ENCODE results near the gene VRK1. TPM values are rescaled to one million over a fixed set of nuclear protein-coding genes. Genes with fewer than 3 reads are reported as not detected.

The VRK1 gene
- total RNA-seq, 2 experiments from 2014 or later = 97.5 to 97.9 TPM

DNA sequence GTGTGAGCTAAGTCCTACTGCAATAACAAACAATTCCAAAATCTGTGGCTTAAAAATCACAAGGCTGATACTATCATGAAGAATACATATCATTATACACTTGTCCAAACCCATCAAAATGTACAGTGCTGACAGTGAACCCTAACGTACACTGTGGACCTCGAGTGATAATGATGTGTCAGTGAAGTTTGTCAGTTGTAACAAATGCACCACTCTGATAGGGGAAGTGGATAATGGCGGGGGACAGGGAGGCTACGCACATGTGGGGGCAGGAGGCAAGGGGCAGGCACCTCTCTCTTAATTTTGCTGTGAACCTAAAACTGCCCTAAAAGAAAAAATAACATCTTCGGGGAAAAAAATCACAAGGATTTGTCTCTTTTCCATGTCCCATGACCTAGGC is 100.0 kb downstream of the VRK1 start:
- no peaks in the 10 kb centered on the region for H3K9me2 ChIP-seq (ENCODE audit: insufficient read depth, low read length)
- H3K36me3 ChIP-seq (ENCODE audit: insufficient read depth, low read length) = no peaks in the 10 kb centered on the region
- H3K27ac ChIP-seq (ENCODE audit: low read depth, low read length, poor library complexity, severe bottlenecking) = no peak overlapping the region
- H4K20me1 ChIP-seq (ENCODE audit: insufficient read depth, low read length) = no peaks in the 10 kb centered on the region
- no peak for DNase-seq (ENCODE audit: low spot score)
- ChIA-PET POLR2A (interaction anchor here (0.7 kb wide), 1 partner anchor 24 kb away, joined by 4 read pairs; no protein-coding TSS in a partner anchor), CTCF (ENCODE audit: unreplicated experiment) (no interaction called here)
- intact Hi-C loops (cut with micrococcal nuclease; ENCODE audit: unreplicated experiment) = no loop called here
- no peaks in the 10 kb centered on the region for H3K79me2 ChIP-seq (ENCODE audit: insufficient read depth, low read depth, low read length)
- H2AFZ ChIP-seq (ENCODE audit: low read length) = no peak overlapping the region
- TF ChIP-seq, protein P1, sequence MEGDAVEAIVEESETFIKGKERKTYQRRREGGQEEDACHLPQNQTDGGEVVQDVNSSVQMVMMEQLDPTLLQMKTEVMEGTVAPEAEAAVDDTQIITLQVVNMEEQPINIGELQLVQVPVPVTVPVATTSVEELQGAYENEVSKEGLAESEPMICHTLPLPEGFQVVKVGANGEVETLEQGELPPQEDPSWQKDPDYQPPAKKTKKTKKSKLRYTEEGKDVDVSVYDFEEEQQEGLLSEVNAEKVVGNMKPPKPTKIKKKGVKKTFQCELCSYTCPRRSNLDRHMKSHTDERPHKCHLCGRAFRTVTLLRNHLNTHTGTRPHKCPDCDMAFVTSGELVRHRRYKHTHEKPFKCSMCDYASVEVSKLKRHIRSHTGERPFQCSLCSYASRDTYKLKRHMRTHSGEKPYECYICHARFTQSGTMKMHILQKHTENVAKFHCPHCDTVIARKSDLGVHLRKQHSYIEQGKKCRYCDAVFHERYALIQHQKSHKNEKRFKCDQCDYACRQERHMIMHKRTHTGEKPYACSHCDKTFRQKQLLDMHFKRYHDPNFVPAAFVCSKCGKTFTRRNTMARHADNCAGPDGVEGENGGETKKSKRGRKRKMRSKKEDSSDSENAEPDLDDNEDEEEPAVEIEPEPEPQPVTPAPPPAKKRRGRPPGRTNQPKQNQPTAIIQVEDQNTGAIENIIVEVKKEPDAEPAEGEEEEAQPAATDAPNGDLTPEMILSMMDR (conservative IDR thresholded peaks at IDR 0.05; ENCODE audit: low read length) = no peak
- H3K9me3 ChIP-seq (ENCODE audit: low read length) = no peaks in the 10 kb centered on the region
- H3K4me1 ChIP-seq (ENCODE audit: insufficient read depth, low read length, poor library complexity, severe bottlenecking) = peaks cover 18% of the 10 kb centered on the region
- no peak overlapping the region for H3K4me2 ChIP-seq (ENCODE audit: low read length)
- no TSS peak for BruUV-seq (replicated peaks)
- H3K4me3 ChIP-seq (ENCODE audit: low read depth, low read length, poor library complexity, severe bottlenecking) = no peak overlapping the region

DNA sequence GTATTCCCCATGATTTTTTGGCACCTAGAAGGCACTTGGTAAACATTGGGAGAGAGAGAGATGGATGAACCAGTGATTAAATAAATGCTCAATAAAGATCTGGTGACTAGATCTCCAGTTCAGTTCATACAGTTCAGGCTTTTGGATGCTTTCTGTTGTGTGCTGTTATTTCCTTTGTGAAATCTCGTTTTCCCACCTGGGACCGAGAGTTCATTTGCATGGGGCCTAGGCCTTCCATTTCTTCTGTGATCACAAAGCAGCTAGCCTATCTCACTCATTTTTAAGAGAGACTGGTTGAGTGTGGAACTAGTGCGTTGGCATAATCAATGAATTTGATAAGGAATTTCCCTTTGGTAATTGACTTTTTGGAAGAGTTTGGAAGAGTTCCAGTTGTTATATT is 104.0 kb downstream of the VRK1 start:
- peak overlapping the region; percentile 48 for H3K4me2 ChIP-seq (ENCODE audit: low read length)
- H2AFZ ChIP-seq (ENCODE audit: low read length) = no peak overlapping the region
- H3K27ac ChIP-seq (ENCODE audit: low read depth, low read length, poor library complexity, severe bottlenecking) = no peak overlapping the region
- no TSS peak for BruUV-seq (replicated peaks)
- no peak for TF ChIP-seq EZH2phosphoT487 (IDR thresholded peaks at IDR 0.05; ENCODE audit: borderline replicate concordance, low read depth, low read length)
- TF ChIP-seq, protein P1 (conservative IDR thresholded peaks at IDR 0.05; ENCODE audit: low read length) = no peak
- ChIA-PET CTCF (ENCODE audit: unreplicated experiment) (no interaction called here), POLR2A (no interaction called here)
- H4K20me1 ChIP-seq (ENCODE audit: insufficient read depth, low read length) = no peaks in the 10 kb centered on the region
- H3K9me3 ChIP-seq (ENCODE audit: low read length) = no peaks in the 10 kb centered on the region
- peak overlapping the region; percentile 22 for H3K4me3 ChIP-seq (ENCODE audit: low read depth, low read length, poor library complexity, severe bottlenecking)
- intact Hi-C loops (cut with micrococcal nuclease; ENCODE audit: unreplicated experiment) = no loop called here
- H3K79me2 ChIP-seq (ENCODE audit: insufficient read depth, low read depth, low read length) = no peaks in the 10 kb centered on the region
- H3K9me2 ChIP-seq (ENCODE audit: insufficient read depth, low read length) = no peaks in the 10 kb centered on the region
- no peaks in the 10 kb centered on the region for H3K36me3 ChIP-seq (ENCODE audit: insufficient read depth, low read length)
- DNase-seq (ENCODE audit: low spot score) = peak; percentile 17
- H3K4me1 ChIP-seq (ENCODE audit: insufficient read depth, low read length, poor library complexity, severe bottlenecking) = peaks cover 20% of the 10 kb centered on the region

DNA sequence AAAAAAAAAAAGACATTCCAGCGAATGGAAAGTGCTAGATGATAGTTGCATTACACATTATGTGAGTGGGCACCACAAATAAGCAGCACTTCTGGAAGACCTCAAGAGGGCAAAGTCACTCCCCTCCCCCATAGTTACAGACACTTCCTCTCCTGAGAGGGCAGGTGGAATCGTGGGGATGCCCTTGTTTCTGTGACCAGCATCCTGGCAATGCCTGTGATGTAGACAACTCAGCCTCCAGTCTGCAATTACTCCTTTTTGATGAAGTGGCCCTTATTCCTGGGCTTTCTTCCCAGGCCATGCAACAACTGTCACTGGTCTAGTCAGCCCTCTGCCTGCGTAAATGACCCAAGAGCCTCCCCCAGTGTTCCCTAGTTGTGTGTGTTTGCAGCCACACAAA is 104.8 kb downstream of the VRK1 start:
- CTCF ChIA-PET (ENCODE audit: unreplicated experiment) = no interaction called here
- Histone ChIP-seq H3K36me3 (ENCODE audit: insufficient read depth, low read length) (no peaks in the 10 kb centered on the region), H3K4me2 (ENCODE audit: low read length) (no peak overlapping the region), H3K4me3 (ENCODE audit: low read depth, low read length, poor library complexity, severe bottlenecking) (no peak overlapping the region), H4K20me1 (ENCODE audit: insufficient read depth, low read length) (no peaks in the 10 kb centered on the region), H3K9me2 (ENCODE audit: insufficient read depth, low read length) (no peaks in the 10 kb centered on the region), H3K79me2 (ENCODE audit: insufficient read depth, low read depth, low read length) (no peaks in the 10 kb centered on the region), H3K27ac (ENCODE audit: low read depth, low read length, poor library complexity, severe bottlenecking) (no peak overlapping the region), H2AFZ (ENCODE audit: low read length) (no peak overlapping the region), H3K4me1 (ENCODE audit: insufficient read depth, low read length, poor library complexity, severe bottlenecking) (peaks cover 20% of the 10 kb centered on the region), H3K9me3 (ENCODE audit: low read length) (no peaks in the 10 kb centered on the region)
- peak; percentile 16 for DNase-seq (ENCODE audit: low spot score)
- TF ChIP-seq EZH2phosphoT487 (IDR thresholded peaks at IDR 0.05; ENCODE audit: borderline replicate concordance, low read depth, low read length) = no peak
- TF ChIP-seq, protein P1 (conservative IDR thresholded peaks at IDR 0.05; ENCODE audit: low read length) = no peak
- no TSS peak for BruUV-seq (replicated peaks)
- POLR2A ChIA-PET = no interaction called here
- intact Hi-C loops (cut with micrococcal nuclease; ENCODE audit: unreplicated experiment) = no loop called here
